HCT116 (cell line): ENCODE results near the gene SH2D1B. TPM values are rescaled to one million over a fixed set of nuclear protein-coding genes. Genes with fewer than 3 reads are reported as not detected.

Source experiments
- ATAC-seq: fragments of 200-7000 bp; cut with Tn5 transposase; 2 replicates; pipeline ENCODE4 v1.9.1; 2020; ENCODE audit warnings: mild to moderate bottlenecking, moderate library complexity
- BruUV-seq: library from RNA; stranded (reverse); fragments of 400-500 nt; replicated peaks from 2 replicates; lab custom pipeline; 2021; lab: Mats Ljungman, UMichigan
- CTCF ChIA-PET: fragments of 300-600 bp; sonication (Branson Sonifier 250); formaldehyde crosslinking; loops from one replicate; lab custom pipeline; 2021; ENCODE audit warnings: antibody characterized with exemption; lab: Charles Lee
- POLR2A ChIA-PET: fragments of 300-600, 350-600 bp; sonication (Branson Sonifier 250); formaldehyde crosslinking; loops from one replicate; lab custom pipeline; 2021; ENCODE audit warnings: antibody characterized with exemption; lab: Charles Lee
- RAD21 ChIA-PET, 2 experiments: fragments of 300-600 bp; sonication (Branson Sonifier 250); formaldehyde crosslinking; loops; one replicate each; lab custom pipeline; 2023; ENCODE audit warnings: low total read pairs in 2 of 2; ENCODE audit not compliant: uncharacterized antibody in 2 of 2, unreplicated experiment in 2 of 2, low non-redundant PET in 1 of 2; lab: Charles Lee
- DNase-seq: peaks from one replicate; pipeline ENCODE4 v3.0.0-alpha.2; 2010; ENCODE audit warnings: low read depth, low spot score
- H2AFZ ChIP-seq: fragments of 200-600 bp; shearing (Covaris generic), sonication (generic); 2 replicates; pipeline ENCODE4 v1.6.1; 2017; ENCODE audit warnings: low read depth, mixed run types, mixed read lengths, antibody characterized with exemption, low read length; ENCODE audit not compliant: poor library complexity, severe bottlenecking
- H3K27ac ChIP-seq: 2 replicates; pipeline ENCODE4 v1.5.1; 2012; ENCODE audit warnings: low read depth, low read length
- H3K27me3 ChIP-seq: fragments of 200-600 bp; sonication (generic); 2 replicates; pipeline ENCODE4 v1.6.1; 2016; ENCODE audit warnings: mixed run types, low read length, mixed read lengths; ENCODE audit not compliant: insufficient read depth
- H3K36me3 ChIP-seq, 2 experiments: fragments of 200-500 bp in 1 of 2; fragments of 200-600 bp in 1 of 2; sonication (Bioruptor generic) in 1 of 2; sonication (generic) in 1 of 2; 2 replicates each; pipeline versions ENCODE4 v1.5.1 to v1.6.1; 2014 to 2016; ENCODE audit warnings: low read length in 2 of 2, inconsistent platforms in 1 of 2, mixed read lengths in 1 of 2, mixed run types in 1 of 2; ENCODE audit not compliant: insufficient read depth in 2 of 2, control insufficient read depth in 1 of 2
- H3K4me1 ChIP-seq, 2 experiments: fragments of 200-600 bp in 1 of 2; sonication (generic) in 1 of 2; 2 replicates each; pipeline versions ENCODE4 v1.5.1 to v1.6.1; 2012 to 2017; ENCODE audit warnings: low read length in 2 of 2, inconsistent platforms in 1 of 2, mild to moderate bottlenecking in 1 of 2, mixed read lengths in 1 of 2, mixed run types in 1 of 2, moderate library complexity in 1 of 2; ENCODE audit not compliant: insufficient read depth in 2 of 2, control insufficient read depth in 1 of 2
- H3K4me2 ChIP-seq: fragments of 200-600 bp; sonication (generic); 2 replicates; pipeline ENCODE4 v1.6.1; 2017; ENCODE audit warnings: mixed run types, low read length, mixed read lengths
- H3K4me3 ChIP-seq, 2 experiments: fragments of 200-600 bp in 1 of 2; sonication (generic) in 1 of 2; replicated peaks in 1 of 2; 2 replicates each; pipeline ENCODE4 v1.5.1; 2011 to 2016; ENCODE audit warnings: low read length in 2 of 2, control low read depth in 1 of 2, low read depth in 1 of 2, mild to moderate bottlenecking in 1 of 2, mixed read lengths in 1 of 2, mixed run types in 1 of 2
- H3K79me2 ChIP-seq: fragments of 200-600 bp; sonication (generic); 2 replicates; pipeline ENCODE4 v1.6.1; 2017; ENCODE audit warnings: mild to moderate bottlenecking, mixed run types, low read length, moderate library complexity, mixed read lengths; ENCODE audit not compliant: insufficient read depth
- H3K9ac ChIP-seq: fragments of 200-600 bp; sonication (generic); 2 replicates; pipeline ENCODE4 v1.6.1; 2016; ENCODE audit warnings: low read length, mixed read lengths
- H3K9me2 ChIP-seq: fragments of 200-600 bp; sonication (generic), shearing (Covaris generic); 2 replicates; pipeline ENCODE4 v1.6.1; 2017; ENCODE audit warnings: mixed run types, mild to moderate bottlenecking, moderate library complexity; ENCODE audit not compliant: insufficient read depth
- H3K9me3 ChIP-seq, 2 experiments: fragments of 200-500 bp in 1 of 2; fragments of 200-600 bp in 1 of 2; sonication (Bioruptor generic) in 1 of 2; sonication (generic) in 1 of 2; 2 replicates each; pipeline ENCODE4 v1.6.1; 2014 to 2017; ENCODE audit warnings: low read length in 2 of 2, mixed read lengths in 2 of 2, inconsistent platforms in 1 of 2, low read depth in 1 of 2, mild to moderate bottlenecking in 1 of 2, mixed run types in 1 of 2, moderate library complexity in 1 of 2; ENCODE audit not compliant: control insufficient read depth in 1 of 2, insufficient read depth in 1 of 2
- H4K20me1 ChIP-seq: fragments of 200-600 bp; sonication (generic), shearing (Covaris generic); 2 replicates; pipeline ENCODE4 v1.6.1; 2017; ENCODE audit warnings: mixed run types, mild to moderate bottlenecking, moderate library complexity; ENCODE audit not compliant: insufficient read depth
- EGR1 ChIP-seq: IDR thresholded peaks from 2 replicates; pipeline ENCODE4 v1.6.1; 2012; ENCODE audit warnings: low read depth
- EZH2 ChIP-seq: fragments of 200-600 bp; sonication (generic); IDR thresholded peaks from 2 replicates; pipeline ENCODE4 v1.6.1; 2017; ENCODE audit warnings: antibody characterized with exemption, mixed run types
- EZH2phosphoT487 ChIP-seq: fragments of 200-600 bp; IDR thresholded peaks from 2 replicates; pipeline ENCODE4 v1.6.1; 2018; ENCODE audit warnings: antibody characterized with exemption, borderline replicate concordance
- FOSL1 ChIP-seq: IDR thresholded peaks from 2 replicates; pipeline ENCODE4 v1.6.1; 2012; ENCODE audit warnings: low read depth
- POLR2AphosphoS5 ChIP-seq: IDR thresholded peaks from 2 replicates; pipeline ENCODE4 v1.6.1; 2011; ENCODE audit warnings: mild to moderate bottlenecking, low read depth, low read length, moderate library complexity
- SIN3A ChIP-seq: IDR thresholded peaks from 2 replicates; pipeline ENCODE4 v1.6.1; 2012; ENCODE audit warnings: low read depth
- SP1 ChIP-seq: IDR thresholded peaks from 2 replicates; pipeline ENCODE4 v1.6.1; 2012; ENCODE audit warnings: low read depth
- SRF ChIP-seq: IDR thresholded peaks from 2 replicates; pipeline ENCODE4 v1.6.1; 2012; ENCODE audit warnings: low read depth
- YY1 ChIP-seq: IDR thresholded peaks from 2 replicates; pipeline ENCODE4 v1.6.1; 2011; ENCODE audit warnings: low read length, low read depth, moderate library complexity, mild to moderate bottlenecking; ENCODE audit not compliant: insufficient replicate concordance; ENCODE audit errors: extremely low read depth
- ZNF274 ChIP-seq: fragments of 200-500 bp; sonication (Bioruptor generic); IDR thresholded peaks from 2 replicates; pipeline ENCODE4 v1.6.1; 2014; ENCODE audit warnings: mild to moderate bottlenecking, low read depth, low read length, inconsistent platforms
- intact Hi-C: fragments of 100-400 bp; cut with micrococcal nuclease; formaldehyde crosslinking; loops from 2 replicates; pipeline ENCODE4 v1.10.0; 2022
- total RNA-seq: library from RNA; stranded (reverse); gene quantifications from one replicate; pipeline ENCODE4 v1.2.1, GENCODE V29; 2021; ENCODE audit not compliant: unreplicated experiment
- TF ChIP-seq, protein P1 (sequence below): IDR thresholded peaks from 2 replicates; pipeline ENCODE4 v1.6.1; 2012
- TF ChIP-seq, protein P2 (sequence below), 3 experiments: fragments of 200-600 bp in 1 of 3; sonication (generic) in 1 of 3; IDR thresholded peaks in 2 of 3; conservative IDR thresholded peaks in 1 of 3; 2 replicates each; pipeline ENCODE4 v1.5.1; 2012 to 2017; ENCODE audit warnings: low read depth in 2 of 3, low read length in 2 of 3, antibody characterized with exemption in 1 of 3, borderline replicate concordance in 1 of 3, control low read depth in 1 of 3, mild to moderate bottlenecking in 1 of 3, mixed read lengths in 1 of 3, mixed run types in 1 of 3, moderate library complexity in 1 of 3; ENCODE audit not compliant: insufficient read depth in 1 of 3

SH2D1B gene
- total RNA-seq, 1 experiment from 2014 or later = 0.12 TPM

DNA sequence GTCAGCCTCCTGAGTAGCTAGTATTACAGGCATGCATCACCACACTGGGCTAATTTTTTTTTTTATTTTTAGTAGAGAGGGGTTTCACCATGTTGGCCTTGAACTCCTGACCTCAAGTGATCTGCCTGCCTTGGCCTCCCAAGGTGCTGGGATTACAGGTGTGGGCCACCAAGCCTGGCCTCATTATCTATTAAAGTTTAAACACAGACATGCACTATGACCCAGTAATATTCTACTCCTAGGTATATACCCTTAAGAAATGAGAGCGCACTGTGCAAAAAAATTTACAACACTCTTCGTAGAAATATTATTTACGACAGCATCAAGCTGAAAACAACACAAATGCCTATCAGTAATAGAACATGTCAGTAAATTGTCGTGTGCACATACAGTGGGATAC is 18.6 kb upstream of the SH2D1B start:
- no peak for DNase-seq
- no peak for ATAC-seq
- Histone ChIP-seq H3K9ac (no peak overlapping the region), H3K27me3 (no peaks in the 10 kb centered on the region), H3K4me1 (no peaks in the 10 kb centered on the region), H3K79me2 (no peaks in the 10 kb centered on the region)
- POLR2A ChIA-PET = no interaction called here
- intact Hi-C loops = no loop called here
- TF ChIP-seq YY1 (no peak), EZH2 (no peak), FOSL1 (no peak), EZH2phosphoT487 (no peak), SRF (no peak), POLR2AphosphoS5 (no peak), EGR1 (no peak), SP1 (no peak), ZNF274 (no peak), SIN3A (no peak)
- TF ChIP-seq, protein P1, sequence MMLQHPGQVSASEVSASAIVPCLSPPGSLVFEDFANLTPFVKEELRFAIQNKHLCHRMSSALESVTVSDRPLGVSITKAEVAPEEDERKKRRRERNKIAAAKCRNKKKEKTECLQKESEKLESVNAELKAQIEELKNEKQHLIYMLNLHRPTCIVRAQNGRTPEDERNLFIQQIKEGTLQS = no peak
- TF ChIP-seq, protein P2, sequence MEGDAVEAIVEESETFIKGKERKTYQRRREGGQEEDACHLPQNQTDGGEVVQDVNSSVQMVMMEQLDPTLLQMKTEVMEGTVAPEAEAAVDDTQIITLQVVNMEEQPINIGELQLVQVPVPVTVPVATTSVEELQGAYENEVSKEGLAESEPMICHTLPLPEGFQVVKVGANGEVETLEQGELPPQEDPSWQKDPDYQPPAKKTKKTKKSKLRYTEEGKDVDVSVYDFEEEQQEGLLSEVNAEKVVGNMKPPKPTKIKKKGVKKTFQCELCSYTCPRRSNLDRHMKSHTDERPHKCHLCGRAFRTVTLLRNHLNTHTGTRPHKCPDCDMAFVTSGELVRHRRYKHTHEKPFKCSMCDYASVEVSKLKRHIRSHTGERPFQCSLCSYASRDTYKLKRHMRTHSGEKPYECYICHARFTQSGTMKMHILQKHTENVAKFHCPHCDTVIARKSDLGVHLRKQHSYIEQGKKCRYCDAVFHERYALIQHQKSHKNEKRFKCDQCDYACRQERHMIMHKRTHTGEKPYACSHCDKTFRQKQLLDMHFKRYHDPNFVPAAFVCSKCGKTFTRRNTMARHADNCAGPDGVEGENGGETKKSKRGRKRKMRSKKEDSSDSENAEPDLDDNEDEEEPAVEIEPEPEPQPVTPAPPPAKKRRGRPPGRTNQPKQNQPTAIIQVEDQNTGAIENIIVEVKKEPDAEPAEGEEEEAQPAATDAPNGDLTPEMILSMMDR (IDR thresholded peaks at IDR 0.05 in 2 of 3, conservative IDR thresholded peaks at IDR 0.05 in 1 of 3; ENCODE audit: borderline replicate concordance in 1 of 3, insufficient read depth in 1 of 3, low read depth in 2 of 3, low read length in 2 of 3) = no peak
- TF ChIP-seq, all 23 proteins: peak for 0
- Histone ChIP-seq H3K27ac (no peak overlapping the region), H4K20me1 (no peaks in the 10 kb centered on the region), H2AFZ (no peak overlapping the region), H3K9me2 (no peaks in the 10 kb centered on the region), H3K4me3 (no peak overlapping the region), H3K4me2 (no peak overlapping the region), H3K36me3 (no peaks in the 10 kb centered on the region), H3K9me3 (no peaks in the 10 kb centered on the region)
- CTCF ChIA-PET = no interaction called here
- RAD21 ChIA-PET = no interaction called here
- BruUV-seq = no TSS peak
